ENCODE data around the gene NPPB.

NPPB gene

DNA sequence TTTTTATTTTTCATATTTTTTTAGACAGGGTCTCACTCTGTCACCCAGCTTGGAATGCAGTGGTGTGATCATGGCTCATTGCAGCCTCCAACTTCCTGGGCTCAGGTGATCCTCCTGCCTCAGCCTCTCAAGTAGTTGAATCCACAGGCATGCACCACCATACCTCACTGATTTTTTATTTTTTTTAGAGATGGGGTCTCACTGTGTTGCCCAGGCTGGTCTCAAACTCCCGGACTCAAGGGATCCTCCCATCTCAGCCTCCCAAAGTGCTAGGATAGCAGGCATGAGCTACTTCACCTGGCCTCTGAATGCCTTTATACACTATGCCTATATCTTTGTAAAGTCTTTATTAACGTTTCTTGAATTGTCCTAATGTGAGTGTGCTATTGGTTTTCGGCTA, 10.4 kb upstream of the NPPB start:
- H3K27me3 ChIP-seq (ENCODE audit: insufficient read depth, low read length, poor library complexity): no peaks in the 10 kb centered on the region
- H3K23ac ChIP-seq (ENCODE audit: low read length): no peak overlapping the region
- no peak overlapping the region for H3K4me3 ChIP-seq (ENCODE audit: low read length)
- H3K4me1 ChIP-seq (ENCODE audit: control insufficient read depth, low read depth, low read length): no peaks in the 10 kb centered on the region
- no peak overlapping the region for H3K4ac ChIP-seq (ENCODE audit: low read depth, low read length)
- H3K79me2 ChIP-seq (ENCODE audit: control insufficient read depth, insufficient read depth, low read length): no peaks in the 10 kb centered on the region
- WGBS (ENCODE audit: extremely low coverage, insufficient coverage, low lambda C conversion rate): no CpG with 5 or more reads among the region's 3 CpGs
- no peaks in the 10 kb centered on the region for H3K79me1 ChIP-seq (ENCODE audit: low read length)
- no peak overlapping the region for H2BK15ac ChIP-seq (replicated peaks; ENCODE audit: low read depth)
- no peak for DNase-seq
- H3K4me2 ChIP-seq (ENCODE audit: low read length): no peak overlapping the region
- no peak overlapping the region for H3K18ac ChIP-seq (ENCODE audit: low read length)
- no peak overlapping the region for H4K8ac ChIP-seq (ENCODE audit: low read depth, low read length)
- H3K9ac ChIP-seq (ENCODE audit: low read length): no peak overlapping the region
- H3K36me3 ChIP-seq (ENCODE audit: control insufficient read depth, insufficient read depth, low read length): no peaks in the 10 kb centered on the region
- no peak overlapping the region for H2AK5ac ChIP-seq (ENCODE audit: low read length)
- no peak overlapping the region for H2BK120ac ChIP-seq (ENCODE audit: low read depth, low read length)
- no peak overlapping the region for H3K27ac ChIP-seq (ENCODE audit: low read depth, low read length)
- no peak overlapping the region for H2BK5ac ChIP-seq (ENCODE audit: low read length)
- H4K5ac ChIP-seq (ENCODE audit: low read length): no peak overlapping the region
- H3K56ac ChIP-seq (ENCODE audit: low read length): no peak overlapping the region

DNA sequence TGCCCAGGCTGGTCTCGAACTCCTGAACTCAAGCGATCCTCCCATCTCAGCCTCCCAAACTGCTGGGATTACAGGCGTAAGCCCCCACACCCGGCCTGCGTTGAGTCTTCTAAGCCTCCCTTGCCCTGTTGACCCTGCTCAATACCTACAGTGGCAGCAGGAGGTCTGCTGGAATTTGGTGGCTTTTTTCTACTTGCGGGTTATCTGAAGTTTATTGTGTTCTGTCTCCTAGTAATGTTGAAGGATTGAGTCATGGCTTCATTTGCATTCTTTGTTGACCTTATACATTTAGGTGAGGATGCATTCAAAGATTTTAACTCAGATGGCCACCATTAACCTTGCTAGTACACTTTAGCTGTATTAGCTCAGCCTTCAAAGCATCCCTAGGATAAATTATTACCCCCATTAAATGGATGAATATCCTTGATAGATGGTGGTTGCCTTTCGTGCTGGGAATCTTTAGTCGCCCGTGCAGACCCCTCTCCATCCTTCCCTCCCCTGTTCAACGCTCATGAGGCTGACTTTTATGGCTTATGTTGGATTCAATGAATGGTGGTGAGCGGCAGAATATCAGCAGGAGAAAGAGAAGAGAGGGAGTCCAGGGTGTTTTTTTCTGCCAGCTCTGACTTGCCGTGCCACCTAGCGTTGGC, 9.7 kb upstream of the NPPB start:
- WGBS (ENCODE audit: extremely low coverage, insufficient coverage, low lambda C conversion rate): no CpG with 5 or more reads among the region's 13 CpGs
- H3K27ac ChIP-seq (ENCODE audit: low read depth, low read length): no peak overlapping the region

GRCh38 chr1:11862890-11863289, 4.1 kb upstream of the NPPB start:
- Histone ChIP-seq H4K8ac (ENCODE audit: low read depth, low read length) (no peak overlapping the region), H2BK120ac (ENCODE audit: low read depth, low read length) (no peak overlapping the region), H3K27me3 (ENCODE audit: insufficient read depth, low read length, poor library complexity) (no peaks in the 10 kb centered on the region), H3K18ac (ENCODE audit: low read length) (no peak overlapping the region), H4K5ac (ENCODE audit: low read length) (no peak overlapping the region), H3K4me2 (ENCODE audit: low read length) (no peak overlapping the region), H3K4me3 (ENCODE audit: low read length) (no peak overlapping the region), H3K4me1 (ENCODE audit: control insufficient read depth, low read depth, low read length) (no peaks in the 10 kb centered on the region), H3K79me2 (ENCODE audit: control insufficient read depth, insufficient read depth, low read length) (no peaks in the 10 kb centered on the region), H3K9ac (ENCODE audit: low read length) (no peak overlapping the region), H3K4ac (ENCODE audit: low read depth, low read length) (no peak overlapping the region), H3K56ac (ENCODE audit: low read length) (no peak overlapping the region), H2BK5ac (ENCODE audit: low read length) (no peak overlapping the region), H3K36me3 (ENCODE audit: control insufficient read depth, insufficient read depth, low read length) (no peaks in the 10 kb centered on the region), H2AK5ac (ENCODE audit: low read length) (no peak overlapping the region), H2BK15ac (replicated peaks; ENCODE audit: low read depth) (no peak overlapping the region), H3K79me1 (ENCODE audit: low read length) (no peaks in the 10 kb centered on the region), H3K23ac (ENCODE audit: low read length) (no peak overlapping the region), H3K27ac (ENCODE audit: low read depth, low read length) (no peak overlapping the region)
- DNase-seq: no peak
- WGBS (ENCODE audit: extremely low coverage, insufficient coverage, low lambda C conversion rate): no CpG with 5 or more reads among the region's 6 CpGs

More for the DNA sequence above, 9.7 kb upstream of the NPPB start:
- Histone ChIP-seq H2BK5ac (ENCODE audit: low read length) (no peak overlapping the region), H3K4me3 (ENCODE audit: low read length) (no peak overlapping the region), H3K36me3 (ENCODE audit: control insufficient read depth, insufficient read depth, low read length) (no peaks in the 10 kb centered on the region), H4K5ac (ENCODE audit: low read length) (no peak overlapping the region), H3K4me1 (ENCODE audit: control insufficient read depth, low read depth, low read length) (no peaks in the 10 kb centered on the region), H2AK5ac (ENCODE audit: low read length) (no peak overlapping the region), H3K56ac (ENCODE audit: low read length) (no peak overlapping the region), H2BK15ac (replicated peaks; ENCODE audit: low read depth) (no peak overlapping the region), H3K4ac (ENCODE audit: low read depth, low read length) (no peak overlapping the region), H3K9ac (ENCODE audit: low read length) (no peak overlapping the region), H3K79me2 (ENCODE audit: control insufficient read depth, insufficient read depth, low read length) (no peaks in the 10 kb centered on the region), H3K23ac (ENCODE audit: low read length) (no peak overlapping the region), H2BK120ac (ENCODE audit: low read depth, low read length) (no peak overlapping the region), H3K18ac (ENCODE audit: low read length) (no peak overlapping the region), H3K27me3 (ENCODE audit: insufficient read depth, low read length, poor library complexity) (no peaks in the 10 kb centered on the region), H3K79me1 (ENCODE audit: low read length) (no peaks in the 10 kb centered on the region), H4K8ac (ENCODE audit: low read depth, low read length) (no peak overlapping the region), H3K4me2 (ENCODE audit: low read length) (no peak overlapping the region)
- DNase-seq: peak; percentile 74

DNA sequence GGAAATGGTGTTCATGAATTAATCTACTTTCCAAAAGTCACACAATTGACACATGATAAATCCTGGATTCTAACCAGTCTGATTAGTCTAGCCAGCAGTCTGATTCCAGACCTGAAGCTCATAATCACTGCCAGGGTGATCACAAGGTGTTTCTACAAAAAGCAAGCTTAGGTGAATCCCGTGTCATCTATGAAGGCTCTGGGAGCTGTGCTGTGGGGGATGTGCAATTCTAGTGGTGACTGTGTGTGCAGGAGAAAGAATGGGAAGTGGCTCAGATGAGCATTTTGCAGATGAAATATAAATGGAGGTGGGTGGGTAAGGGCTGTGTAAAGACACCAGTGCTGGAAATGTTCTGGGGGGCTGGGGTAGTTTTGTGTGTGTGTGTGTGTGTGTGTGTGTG, 1.8 kb upstream of the NPPB start:
- Histone ChIP-seq H4K8ac (ENCODE audit: low read depth, low read length) (no peak overlapping the region), H3K23ac (ENCODE audit: low read length) (no peak overlapping the region), H3K4ac (ENCODE audit: low read depth, low read length) (no peak overlapping the region), H2AK5ac (ENCODE audit: low read length) (no peak overlapping the region), H2BK5ac (ENCODE audit: low read length) (no peak overlapping the region), H3K79me2 (ENCODE audit: control insufficient read depth, insufficient read depth, low read length) (no peaks in the 10 kb centered on the region), H2BK15ac (replicated peaks; ENCODE audit: low read depth) (no peak overlapping the region), H3K4me1 (ENCODE audit: control insufficient read depth, low read depth, low read length) (no peaks in the 10 kb centered on the region), H3K27ac (ENCODE audit: low read depth, low read length) (no peak overlapping the region), H2BK120ac (ENCODE audit: low read depth, low read length) (no peak overlapping the region), H3K36me3 (ENCODE audit: control insufficient read depth, insufficient read depth, low read length) (no peaks in the 10 kb centered on the region), H3K18ac (ENCODE audit: low read length) (no peak overlapping the region), H3K4me2 (ENCODE audit: low read length) (no peak overlapping the region), H3K27me3 (ENCODE audit: insufficient read depth, low read length, poor library complexity) (no peaks in the 10 kb centered on the region), H3K4me3 (ENCODE audit: low read length) (no peak overlapping the region), H3K9ac (ENCODE audit: low read length) (no peak overlapping the region), H3K56ac (ENCODE audit: low read length) (no peak overlapping the region), H3K79me1 (ENCODE audit: low read length) (no peaks in the 10 kb centered on the region), H4K5ac (ENCODE audit: low read length) (no peak overlapping the region)
- no peak for DNase-seq
- no CpG with 5 or more reads among the region's 1 CpG for WGBS (ENCODE audit: extremely low coverage, insufficient coverage, low lambda C conversion rate)

- H3K79me1 ChIP-seq (ENCODE audit: low read length): no peaks in the 10 kb centered on the region
- H3K27me3 ChIP-seq (ENCODE audit: insufficient read depth, low read length, poor library complexity): no peaks in the 10 kb centered on the region
- no peak overlapping the region for H3K56ac ChIP-seq (ENCODE audit: low read length)
- H3K23ac ChIP-seq (ENCODE audit: low read length): no peak overlapping the region
- H3K9ac ChIP-seq (ENCODE audit: low read length): no peak overlapping the region
- no peak overlapping the region for H3K18ac ChIP-seq (ENCODE audit: low read length)
- peak; percentile 72 for DNase-seq
- H3K4ac ChIP-seq (ENCODE audit: low read depth, low read length): no peak overlapping the region
- H3K36me3 ChIP-seq (ENCODE audit: control insufficient read depth, insufficient read depth, low read length): no peaks in the 10 kb centered on the region
- H3K4me1 ChIP-seq (ENCODE audit: control insufficient read depth, low read depth, low read length): no peaks in the 10 kb centered on the region
- H2BK120ac ChIP-seq (ENCODE audit: low read depth, low read length): no peak overlapping the region
- H3K79me2 ChIP-seq (ENCODE audit: control insufficient read depth, insufficient read depth, low read length): no peaks in the 10 kb centered on the region
- no peak overlapping the region for H3K27ac ChIP-seq (ENCODE audit: low read depth, low read length)
- no peak overlapping the region for H3K4me3 ChIP-seq (ENCODE audit: low read length)
- WGBS (ENCODE audit: extremely low coverage, insufficient coverage, low lambda C conversion rate): no CpG with 5 or more reads among the region's 2 CpGs
- no peak overlapping the region for H4K5ac ChIP-seq (ENCODE audit: low read length)
- H4K8ac ChIP-seq (ENCODE audit: low read depth, low read length): no peak overlapping the region
- no peak overlapping the region for H2AK5ac ChIP-seq (ENCODE audit: low read length)
- no peak overlapping the region for H2BK5ac ChIP-seq (ENCODE audit: low read length)
- H3K4me2 ChIP-seq (ENCODE audit: low read length): no peak overlapping the region
- no peak overlapping the region for H2BK15ac ChIP-seq (replicated peaks; ENCODE audit: low read depth)
These were observed 1.3 kb upstream of the NPPB start for GRCh38 chr1:11860083-11860482.
